HepG2 (cell line): Measurements from ENCODE around the gene CAMSAP2. TPM values are rescaled to one million over a fixed set of nuclear protein-coding genes. Genes with fewer than 3 reads are reported as not detected.

Source experiments
- ATAC-seq: fragments of 200-7000 bp; cut with Tn5 transposase; 3 replicates; pipeline ENCODE4 v1.9.1; 2020; ENCODE audit warnings: mild to moderate bottlenecking, moderate library complexity
- BruUV-seq: library from RNA; stranded (reverse); fragments of 400-500 nt; replicated peaks from 2 replicates; lab custom pipeline; 2021; lab: Mats Ljungman, UMichigan
- CTCF ChIA-PET: fragments of 300-600 bp; formaldehyde crosslinking; extraction: SDS; loops from one replicate; lab custom pipeline; 2021; ENCODE audit warnings: low total read pairs, inconsistent platforms, low intra/inter-chr PET ratio; lab: Yijun Ruan, JAX
- POLR2A ChIA-PET: fragments of 350-600 bp; sonication (Branson Sonifier 250); formaldehyde crosslinking; loops from one replicate; lab custom pipeline; 2020; ENCODE audit warnings: antibody characterized with exemption, inconsistent platforms; lab: Yijun Ruan, JAX
- DNase-seq: peaks from one replicate; pipeline ENCODE4 v3.0.0-alpha.2; 2015; ENCODE audit warnings: low spot score
- FAIRE-seq: peaks from 3 replicates; lab custom pipeline; 2011; peaks lifted over from hg19 to GRCh38; lab: Jason Lieb, UNC
- H2AFZ ChIP-seq: one replicate; pipeline ENCODE4 v1.6.1; 2011; ENCODE audit warnings: low read length, inconsistent platforms
- H3K27ac ChIP-seq: fragments of 300-600 bp; 3 replicates; pipeline ENCODE4 v1.8.0; 2011; ENCODE audit warnings: mixed run types, mild to moderate bottlenecking, mixed read lengths, low read length, inconsistent platforms; ENCODE audit not compliant: insufficient read depth; ENCODE audit errors: extremely low read length
- H3K27me3 ChIP-seq, 2 experiments: fragments of 200-600 bp in 1 of 2; 2 replicates in 1 of 2; 3 replicates in 1 of 2; pipeline versions ENCODE4 v1.6.0 to v1.8.0; 2011; ENCODE audit warnings: low read length in 2 of 2, mild to moderate bottlenecking in 2 of 2, moderate library complexity in 2 of 2, inconsistent platforms in 1 of 2; ENCODE audit not compliant: insufficient read depth in 2 of 2, control insufficient read depth in 1 of 2
- H3K36me3 ChIP-seq, 2 experiments: fragments of 200-600 bp in 1 of 2; replicated peaks in 1 of 2; 2 replicates in 1 of 2; 3 replicates in 1 of 2; pipeline versions ENCODE4 v1.5.1 to v1.8.0; 2011; ENCODE audit warnings: low read length in 2 of 2, inconsistent platforms in 1 of 2; ENCODE audit not compliant: insufficient read depth in 2 of 2, control insufficient read depth in 1 of 2
- H3K4me1 ChIP-seq: 2 replicates; pipeline ENCODE4 v1.5.1; 2012; ENCODE audit warnings: low read length, inconsistent platforms; ENCODE audit not compliant: insufficient read depth
- H3K4me2 ChIP-seq: 2 replicates; pipeline ENCODE4 v1.6.0; 2011; ENCODE audit warnings: low read depth, low read length, inconsistent platforms
- H3K4me3 ChIP-seq, 3 experiments: fragments of 200-600 bp in 1 of 3; sonication (generic), shearing (Covaris generic) in 1 of 3; replicated peaks in 1 of 3; 2 replicates each; pipeline ENCODE4 v1.5.1; 2011 to 2016; ENCODE audit warnings: low read length in 3 of 3, inconsistent platforms in 2 of 3, low read depth in 2 of 3, mild to moderate bottlenecking in 2 of 3, control low read depth in 1 of 3, mixed read lengths in 1 of 3; ENCODE audit not compliant: insufficient read depth in 1 of 3
- H3K79me2 ChIP-seq: one replicate; pipeline ENCODE4 v1.6.1; 2011; ENCODE audit warnings: low read length, inconsistent platforms; ENCODE audit not compliant: insufficient read depth
- H3K9ac ChIP-seq: 2 replicates; pipeline ENCODE4 v1.6.0; 2011; ENCODE audit warnings: mild to moderate bottlenecking, low read depth, low read length, inconsistent platforms; ENCODE audit not compliant: insufficient read depth
- H3K9me3 ChIP-seq: 2 replicates; pipeline ENCODE4 v1.5.1; 2012; ENCODE audit warnings: mild to moderate bottlenecking, low read length
- H4K20me1 ChIP-seq: 2 replicates; pipeline ENCODE4 v1.6.0; 2011; ENCODE audit warnings: inconsistent platforms, mild to moderate bottlenecking, low read length, moderate library complexity; ENCODE audit not compliant: insufficient read depth
- ARID2 ChIP-seq: sonication (generic); formaldehyde crosslinking; IDR thresholded peaks from 2 replicates; pipeline ENCODE4 v1.8.1; 2022; ENCODE audit warnings: mild to moderate bottlenecking, missing genetic modification reagents, borderline replicate concordance
- BHLHE40 ChIP-seq: IDR thresholded peaks from 2 replicates; pipeline ENCODE4 v1.6.1; 2011; ENCODE audit warnings: low read length, improper control_type of control experiment
- MIER2 ChIP-seq: IDR thresholded peaks from 2 replicates; pipeline ENCODE4 v1.6.1; 2016; ENCODE audit warnings: missing biosample characterization, missing genetic modification reagents
- ZFP82 ChIP-seq: sonication (generic); formaldehyde crosslinking; IDR thresholded peaks from 2 replicates; pipeline ENCODE4 v1.5.1; 2020; ENCODE audit warnings: mild to moderate bottlenecking, missing genetic modification reagents, borderline replicate concordance
- ZNF274 ChIP-seq: sonication (generic); formaldehyde crosslinking; IDR thresholded peaks from 2 replicates; pipeline ENCODE4 v1.5.1; 2020; ENCODE audit warnings: mild to moderate bottlenecking, missing genetic modification reagents
- ZNF768 ChIP-seq: sonication (generic); formaldehyde crosslinking; IDR thresholded peaks from 2 replicates; pipeline ENCODE4 v1.4.0; 2020; ENCODE audit warnings: missing genetic modification reagents
- WGBS: methylation state at CpG from one replicate; pipeline ENCODE4 v1.1.6; 2017; ENCODE audit warnings: low lambda C conversion rate; 5-methylcytosine and 5-hydroxymethylcytosine counted together
- in situ Hi-C: cut with HindIII; loops from 2 replicates; pipeline ENCODE4 v1.10.0; 2017; ENCODE audit warnings: low pct_unique_long_range_greater_than_20kb; ENCODE audit not compliant: extremely low pct_ligation_motif_present
- intact Hi-C: fragments of 100-400 bp; cut with micrococcal nuclease; formaldehyde crosslinking; loops from one replicate; pipeline ENCODE4 v1.10.0; 2022; ENCODE audit not compliant: unreplicated experiment
- polyA plus RNA-seq, 8 experiments: library from polyadenylated mRNA; depleted of rRNA in 3 of 8; stranded (reverse) in 7 of 8; unstranded in 1 of 8; fragments of >200 nt; fragmentation: Illumina TruSeq in 4 of 8; extraction: Trizol in 4 of 8; gene quantifications; 2 replicates each; pipeline versions ENCODE4 v1.2.1 to v1.2.3, GENCODE V29; 2011 to 2016; ENCODE audit warnings: low read depth in 4 of 8, missing spikeins in 1 of 8, mixed read lengths in 1 of 8; ENCODE audit not compliant: insufficient read depth in 1 of 8
- total RNA-seq, 5 experiments: library from RNA; depleted of rRNA; stranded (reverse); fragments of >200 nt; fragmentation: Illumina TruSeq; extraction: Trizol; gene quantifications; 2 replicates each; pipeline ENCODE4 v1.2.3, GENCODE V29; 2016; ENCODE audit warnings: low read depth in 1 of 5
- TF ChIP-seq, protein P1 (sequence below): sonication (generic); formaldehyde crosslinking; IDR thresholded peaks from 2 replicates; pipeline ENCODE4 v1.8.1; 2023; ENCODE audit warnings: mild to moderate bottlenecking, moderate library complexity, missing genetic modification reagents
- TF ChIP-seq, protein P2 (sequence below): sonication (generic); formaldehyde crosslinking; IDR thresholded peaks from 2 replicates; pipeline ENCODE4 v1.5.0; 2020; ENCODE audit warnings: mild to moderate bottlenecking, missing genetic modification reagents
- TF ChIP-seq, protein P3 (sequence below): sonication (generic); formaldehyde crosslinking; IDR thresholded peaks from 2 replicates; pipeline ENCODE4 v1.8.0; 2022; ENCODE audit warnings: missing genetic modification reagents, mild to moderate bottlenecking, inconsistent platforms, borderline replicate concordance

CAMSAP2 gene
- total and polyA plus RNA-seq, 2 of the 13 experiments (the other 11 are each of a cell fraction or from before 2014, with no cell fraction given) = 3.4 to 8.2 TPM

DNA sequence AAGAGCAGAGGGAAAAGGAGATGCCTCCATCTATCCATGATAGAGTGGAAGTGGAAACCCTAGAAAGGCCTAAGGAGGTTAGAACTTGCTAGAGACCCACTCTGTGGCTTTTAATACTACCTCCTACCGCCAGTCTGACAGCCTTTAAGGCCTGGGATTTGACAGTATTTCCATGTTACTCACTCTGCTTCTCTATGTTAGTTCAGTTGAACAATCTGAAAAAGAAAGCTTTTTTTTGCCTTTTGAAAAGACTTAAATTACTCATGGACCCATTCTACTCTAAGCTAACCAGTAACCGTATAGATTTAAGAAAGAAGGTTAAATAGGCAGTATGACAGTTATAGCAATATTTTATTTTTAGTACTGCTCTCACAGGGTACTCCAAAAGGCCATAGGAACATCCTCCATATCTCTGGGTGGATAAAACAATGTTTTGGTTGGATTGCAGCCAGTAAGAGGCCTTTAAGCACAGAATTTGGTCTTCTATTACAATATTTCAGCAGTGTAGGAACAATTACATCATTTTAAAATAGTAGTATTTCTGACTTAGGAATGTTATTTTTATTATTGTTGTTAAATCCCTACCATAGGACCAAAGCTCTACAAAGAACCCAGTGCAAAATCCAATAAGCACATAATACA, 118.1 kb downstream of the CAMSAP2 start:
- H3K27ac ChIP-seq = no peak overlapping the region
- H2AFZ ChIP-seq = no peak overlapping the region
- intact Hi-C loops (no loop called here), in situ Hi-C loops (no loop called here)
- H3K4me2 ChIP-seq = no peak overlapping the region
- H3K4me3 ChIP-seq = no peak overlapping the region
- H4K20me1 ChIP-seq = no peaks in the 10 kb centered on the region
- ATAC-seq (no peak), DNase-seq (no peak), FAIRE-seq (no peak)
- H3K9ac ChIP-seq = no peak overlapping the region
- H3K36me3 ChIP-seq = peaks cover 3 to 6% of the 10 kb centered on the region in 2 experiments; a peak in 2 of 5 replicates
- no peaks in the 10 kb centered on the region for H3K9me3 ChIP-seq
- H3K4me1 ChIP-seq = no peaks in the 10 kb centered on the region
- no TSS peak for BruUV-seq
- CTCF ChIA-PET = no interaction called here
- no peaks in the 10 kb centered on the region for H3K79me2 ChIP-seq
- 98% methylated on average over 2 of the region's 2 CpGs for WGBS
- POLR2A ChIA-PET = no interaction called here
- no peak for TF ChIP-seq ZNF274 (CRISPR knock-in tag)
- TF ChIP-seq MIER2 (CRISPR knock-in tag) = no peak
- TF ChIP-seq BHLHE40 = no peak
- TF ChIP-seq ZNF768 (CRISPR knock-in tag) = no peak
- TF ChIP-seq, protein P1, sequence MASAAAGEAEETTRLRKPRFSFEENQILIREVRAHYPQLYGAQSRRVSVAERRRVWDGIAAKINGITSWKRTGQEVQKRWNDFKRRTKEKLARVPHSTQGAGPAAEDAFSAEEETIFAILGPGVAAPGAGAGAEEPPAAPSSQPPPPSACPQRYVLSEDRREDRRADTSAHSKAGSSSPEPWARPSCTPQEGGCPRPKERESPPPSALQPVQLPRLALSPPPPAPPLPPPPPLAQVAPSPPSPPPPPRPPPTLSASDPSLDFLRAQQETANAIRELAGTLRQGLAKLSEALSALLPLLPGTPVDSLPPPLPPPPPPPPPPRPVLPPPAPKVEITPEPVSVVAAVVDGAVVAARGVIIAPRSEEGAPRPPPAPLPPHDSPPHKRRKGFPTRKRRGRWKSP (CRISPR knock-in tag) = no peak
- TF ChIP-seq ZFP82 (CRISPR knock-in tag) = no peak
- TF ChIP-seq, protein P2, sequence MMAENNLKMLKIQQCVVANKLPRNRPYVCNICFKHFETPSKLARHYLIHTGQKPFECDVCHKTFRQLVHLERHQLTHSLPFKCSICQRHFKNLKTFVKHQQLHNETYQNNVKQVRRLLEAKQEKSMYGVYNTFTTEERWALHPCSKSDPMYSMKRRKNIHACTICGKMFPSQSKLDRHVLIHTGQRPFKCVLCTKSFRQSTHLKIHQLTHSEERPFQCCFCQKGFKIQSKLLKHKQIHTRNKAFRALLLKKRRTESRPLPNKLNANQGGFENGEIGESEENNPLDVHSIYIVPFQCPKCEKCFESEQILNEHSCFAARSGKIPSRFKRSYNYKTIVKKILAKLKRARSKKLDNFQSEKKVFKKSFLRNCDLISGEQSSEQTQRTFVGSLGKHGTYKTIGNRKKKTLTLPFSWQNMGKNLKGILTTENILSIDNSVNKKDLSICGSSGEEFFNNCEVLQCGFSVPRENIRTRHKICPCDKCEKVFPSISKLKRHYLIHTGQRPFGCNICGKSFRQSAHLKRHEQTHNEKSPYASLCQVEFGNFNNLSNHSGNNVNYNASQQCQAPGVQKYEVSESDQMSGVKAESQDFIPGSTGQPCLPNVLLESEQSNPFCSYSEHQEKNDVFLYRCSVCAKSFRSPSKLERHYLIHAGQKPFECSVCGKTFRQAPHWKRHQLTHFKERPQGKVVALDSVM (CRISPR knock-in tag) = no peak
- TF ChIP-seq ARID2 (CRISPR knock-in tag) = no peak
- TF ChIP-seq, protein P3, sequence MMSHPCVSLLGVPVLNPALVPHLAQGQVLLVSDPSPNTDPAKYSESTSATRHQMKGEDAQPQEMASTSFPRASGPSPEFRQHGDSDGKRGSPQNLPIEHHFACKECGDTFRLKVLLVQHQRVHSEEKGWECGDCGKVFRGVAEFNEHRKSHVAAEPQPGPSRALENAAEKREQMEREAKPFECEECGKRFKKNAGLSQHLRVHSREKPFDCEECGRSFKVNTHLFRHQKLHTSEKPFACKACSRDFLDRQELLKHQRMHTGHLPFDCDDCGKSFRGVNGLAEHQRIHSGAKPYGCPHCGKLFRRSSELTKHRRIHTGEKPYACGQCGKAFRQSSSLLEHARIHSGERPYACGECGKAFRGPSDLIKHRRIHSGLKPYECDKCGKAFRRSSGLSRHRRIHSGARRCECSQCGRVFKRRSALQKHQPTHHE (CRISPR knock-in tag) = no peak
- H3K27me3 ChIP-seq = no peaks in the 10 kb centered on the region
